Naive B cell (primary cell): ENCODE data around the gene LRIT1. TPM values are rescaled to one million over a fixed set of nuclear protein-coding genes. Genes with fewer than 3 reads are reported as not detected.

Experiments
- ATAC-seq, 2 donors: fragments of 150-1000 bp; cut with Tn5 transposase; 2 replicates each; pipeline ENCODE4 v1.10.0; 2021; ENCODE audit warnings: low read depth in 2 of 2, mild to moderate bottlenecking in 2 of 2, moderate library complexity in 2 of 2
- DNase-seq: peaks from one replicate; pipeline ENCODE4 v3.0.0; 2022
- H3K27ac Mint-ChIP-seq, 6 donors: one replicate each; pipeline ENCODE4 v1.8.0; 2020 to 2022; ENCODE audit warnings: mild to moderate bottlenecking in 6 of 6, mixed read lengths in 6 of 6, moderate library complexity in 5 of 6, inconsistent platforms in 2 of 6
- H3K27me3 Mint-ChIP-seq, 3 donors: one replicate each; pipeline ENCODE4 v1.8.0; 2021 to 2022; ENCODE audit warnings: mixed read lengths in 3 of 3, mild to moderate bottlenecking in 1 of 3
- H3K36me3 Mint-ChIP-seq, 2 donors: one replicate each; pipeline ENCODE4 v1.8.0; 2020 to 2022; ENCODE audit warnings: mixed read lengths in 2 of 2, inconsistent platforms in 1 of 2, mild to moderate bottlenecking in 1 of 2
- H3K4me1 Mint-ChIP-seq, 3 donors: one replicate each; pipeline ENCODE4 v1.8.0; 2020 to 2022; ENCODE audit warnings: mixed read lengths in 3 of 3, inconsistent platforms in 1 of 3, mild to moderate bottlenecking in 1 of 3, moderate library complexity in 1 of 3
- H3K4me3 Mint-ChIP-seq, 8 donors: one replicate each; pipeline ENCODE4 v1.8.0; 2020 to 2022; ENCODE audit warnings: mild to moderate bottlenecking in 8 of 8, mixed read lengths in 8 of 8, moderate library complexity in 8 of 8, inconsistent platforms in 2 of 8
- H3K9me3 Mint-ChIP-seq, 7 donors: one replicate each; pipeline ENCODE4 v1.8.0; 2020 to 2022; ENCODE audit warnings: mixed read lengths in 7 of 7, mild to moderate bottlenecking in 5 of 7, inconsistent platforms in 2 of 7, moderate library complexity in 1 of 7
- polyA plus RNA-seq, 6 donors: library from polyadenylated mRNA; unstranded; fragments of 300-500 nt; fragmentation: Illumina TruSeq; gene quantifications; one replicate each; pipeline ENCODE4 v1.2.3, GENCODE V29; 2021; ENCODE audit warnings: low read depth in 6 of 6

The LRIT1 gene
- polyA plus RNA-seq, 6 donors from 2014 or later, result not detected

DNA sequence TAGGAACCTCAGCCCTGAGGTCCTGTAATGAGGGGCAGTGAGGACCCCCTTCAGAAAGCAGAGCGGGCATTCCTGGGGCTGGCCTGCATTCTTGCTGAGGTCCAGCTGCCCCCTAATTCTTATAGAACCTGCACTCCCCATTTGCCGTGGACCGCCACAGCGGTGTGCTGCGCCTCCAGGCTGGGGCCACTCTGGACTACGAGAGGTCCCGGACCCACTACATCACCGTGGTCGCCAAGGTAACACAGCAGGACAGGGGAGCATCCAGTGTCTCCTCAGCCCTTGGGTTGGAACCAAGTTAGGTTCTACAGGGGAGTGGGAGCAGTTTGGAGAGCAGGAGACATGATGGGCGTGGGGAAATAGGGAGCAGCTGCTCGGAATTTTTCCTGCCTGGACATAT lies 39.7 kb downstream of the LRIT1 start:
- H3K27me3 Mint-ChIP-seq, result peaks cover 27 to 41% (median 30%) of the 10 kb centered on the region in 3 donors

DNA sequence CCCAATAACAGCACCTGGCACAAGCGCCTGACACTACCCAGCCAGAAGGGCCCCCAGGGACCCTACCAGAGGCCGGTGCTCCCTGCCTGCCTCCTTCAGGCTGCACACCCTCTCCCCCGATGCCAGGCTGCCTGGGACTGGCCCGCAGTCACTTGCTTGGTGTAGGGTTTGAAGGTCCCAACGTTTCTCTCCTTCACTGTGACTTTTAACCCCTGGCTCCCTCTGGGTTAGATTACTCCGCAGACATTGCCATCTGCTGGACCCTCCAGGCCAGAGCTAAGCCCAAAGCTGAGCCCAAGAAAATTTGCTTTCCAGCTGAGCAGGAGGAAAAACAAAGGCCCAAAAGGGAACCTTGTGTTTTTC lies 40.1 kb downstream of the LRIT1 start:
- Mint-ChIP-seq H3K4me3 (no peak overlapping the region), H3K36me3 (no peaks in the 10 kb centered on the region), H3K4me1 (no peaks in the 10 kb centered on the region), H3K9me3 (no peaks in the 10 kb centered on the region), H3K27me3 (peaks cover 30 to 44% (median 30%) of the 10 kb centered on the region in 3 donors), H3K27ac (no peak overlapping the region)
- ATAC-seq, result peak in 1 of 2 donors; percentile 23
- no peak for DNase-seq

More for the DNA sequence above, 39.7 kb downstream of the LRIT1 start:
- H3K4me1 Mint-ChIP-seq, result no peaks in the 10 kb centered on the region
- H3K27ac Mint-ChIP-seq, result no peak overlapping the region
- no peaks in the 10 kb centered on the region for H3K36me3 Mint-ChIP-seq
- DNase-seq (no peak), ATAC-seq (no peak)
- no peaks in the 10 kb centered on the region for H3K9me3 Mint-ChIP-seq
- H3K4me3 Mint-ChIP-seq, result no peak overlapping the region

DNA sequence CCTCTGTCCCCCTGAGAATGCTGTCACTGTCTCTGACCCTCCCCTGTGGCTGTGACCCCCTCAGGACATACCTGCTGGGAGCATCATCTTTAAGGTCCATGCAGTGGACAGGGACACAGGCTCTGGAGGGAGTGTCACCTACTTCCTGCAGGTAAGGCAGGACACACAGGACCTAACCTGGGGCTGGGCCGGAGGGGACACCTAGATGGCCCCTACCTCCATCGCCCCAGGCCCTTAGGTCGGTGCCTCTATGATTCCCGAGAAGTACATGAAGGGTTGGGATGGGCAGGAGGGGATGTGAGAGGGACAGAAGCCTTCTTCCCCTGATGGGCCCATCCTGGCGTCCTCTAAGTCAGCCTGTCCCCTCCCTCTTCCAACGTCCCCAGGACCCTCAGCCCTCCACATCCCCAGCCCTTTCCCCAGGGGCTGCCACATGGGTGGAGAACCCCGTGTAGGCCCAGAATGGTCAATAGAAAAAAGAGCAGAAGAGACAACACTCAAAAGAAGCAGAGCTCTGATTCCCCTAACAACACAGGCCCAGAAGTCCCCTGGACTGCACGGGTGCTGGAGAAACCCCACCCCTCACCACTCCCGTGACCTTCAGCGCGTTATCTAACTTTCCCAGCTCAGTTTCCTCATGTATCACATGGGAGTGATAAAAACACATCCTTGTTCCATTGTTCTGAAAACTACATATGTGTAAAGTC lies 40.7 kb downstream of the LRIT1 start:
- Mint-ChIP-seq H3K27ac (peak overlapping the region in 1 of 6 donors; percentile 54), H3K4me3 (no peak overlapping the region), H3K27me3 (peaks cover 30 to 47% (median 32%) of the 10 kb centered on the region in 3 donors), H3K9me3 (no peaks in the 10 kb centered on the region), H3K36me3 (no peaks in the 10 kb centered on the region), H3K4me1 (peaks cover 0 to 1% (median 0%) of the 10 kb centered on the region in 3 donors)
- no peak for ATAC-seq
- DNase-seq, result no peak

DNA sequence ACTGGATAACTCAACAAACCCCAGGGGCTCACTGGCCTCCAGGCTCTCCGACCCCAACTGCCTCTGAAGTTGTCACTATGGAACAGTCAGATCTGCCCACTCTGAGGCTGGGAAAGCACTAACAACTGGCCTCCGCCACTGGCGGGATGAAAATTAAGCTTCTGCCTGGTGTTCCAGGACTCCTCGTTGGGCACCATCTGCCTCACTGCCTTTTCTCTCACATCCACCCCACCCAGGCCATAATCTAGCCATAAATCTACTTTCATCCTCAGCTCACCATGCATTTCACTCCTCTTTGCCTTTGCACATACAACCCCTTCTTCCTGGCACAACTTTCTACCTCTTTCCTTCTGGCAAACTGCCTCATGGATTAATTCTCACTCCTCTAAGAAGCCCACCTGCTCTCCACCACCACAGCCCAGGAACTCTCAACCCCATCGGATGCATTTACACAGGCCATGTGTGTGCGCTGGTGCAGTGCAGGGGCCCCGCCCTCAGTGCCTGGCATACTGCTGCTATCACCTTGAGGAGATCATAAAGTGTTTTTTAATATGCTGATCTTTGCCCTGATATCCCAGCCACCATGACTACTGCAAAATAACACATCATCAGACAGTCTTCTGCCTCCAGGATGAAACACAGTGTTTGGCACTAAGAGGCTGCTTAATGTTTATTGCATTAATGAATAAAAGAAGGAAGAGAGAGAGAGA lies 43.0 kb downstream of the LRIT1 start:
- peaks cover 34 to 52% (median 37%) of the 10 kb centered on the region in 3 donors for H3K27me3 Mint-ChIP-seq
- H3K36me3 Mint-ChIP-seq, result no peaks in the 10 kb centered on the region
- no peak overlapping the region for H3K27ac Mint-ChIP-seq
- no peak for DNase-seq
- peaks cover 4 to 5% (median 5%) of the 10 kb centered on the region in 3 donors for H3K4me1 Mint-ChIP-seq
- H3K4me3 Mint-ChIP-seq, result peak overlapping the region in 1 of 8 donors; percentile 0
- no peaks in the 10 kb centered on the region for H3K9me3 Mint-ChIP-seq
- no peak for ATAC-seq

DNA sequence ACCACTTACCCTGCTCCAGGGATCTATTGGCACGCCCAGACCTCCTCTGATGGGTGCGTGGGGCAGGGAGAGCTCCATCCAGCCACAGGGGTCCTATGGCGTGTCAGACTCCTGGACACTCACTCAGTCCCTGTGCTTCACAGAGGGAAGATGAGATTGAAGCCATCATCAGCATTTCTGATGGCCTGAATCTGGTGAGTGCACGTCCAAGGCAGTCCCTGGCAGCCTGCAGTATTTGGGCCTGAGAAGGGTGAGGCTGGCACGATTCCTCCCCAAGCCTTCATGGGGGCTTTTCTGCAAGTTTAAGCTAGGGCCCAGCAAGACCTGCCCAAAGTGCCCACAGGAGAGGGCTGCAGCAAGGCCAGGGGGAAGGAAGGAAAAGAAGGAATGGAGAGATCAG lies 43.7 kb downstream of the LRIT1 start:
- no peak for ATAC-seq

DNA sequence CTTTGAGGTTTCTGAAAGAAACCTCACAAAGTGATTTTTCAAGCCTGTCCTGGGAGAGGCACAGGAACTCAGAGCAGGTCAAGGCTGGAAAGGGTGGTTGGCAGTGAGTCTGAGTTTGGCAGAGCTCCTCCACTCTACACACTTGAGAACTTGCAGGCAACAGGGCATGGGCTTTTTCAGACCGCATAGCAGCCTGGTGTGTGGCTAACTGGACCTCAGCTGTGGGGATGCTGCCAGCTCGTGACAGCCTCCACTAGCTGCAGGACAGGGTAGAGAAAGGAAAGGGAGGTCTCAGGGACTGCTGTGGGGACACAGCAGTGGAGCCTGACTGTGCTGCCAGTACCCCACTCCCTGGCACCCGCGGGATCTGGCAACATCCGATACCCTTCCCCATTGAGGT lies 44.4 kb downstream of the LRIT1 start:
- Mint-ChIP-seq H3K27me3 (peaks cover 45 to 66% (median 51%) of the 10 kb centered on the region in 3 donors), H3K4me3 (no peak overlapping the region), H3K36me3 (no peaks in the 10 kb centered on the region), H3K9me3 (no peaks in the 10 kb centered on the region), H3K4me1 (peaks cover 4 to 5% (median 5%) of the 10 kb centered on the region in 3 donors), H3K27ac (no peak overlapping the region)
- no peak for DNase-seq
- no peak for ATAC-seq

More for the DNA sequence above, 43.7 kb downstream of the LRIT1 start:
- no peaks in the 10 kb centered on the region for H3K36me3 Mint-ChIP-seq
- no peak for DNase-seq
- no peak overlapping the region for H3K4me3 Mint-ChIP-seq
- H3K27me3 Mint-ChIP-seq, result peaks cover 41 to 59% (median 44%) of the 10 kb centered on the region in 3 donors
- peaks cover 4 to 5% (median 5%) of the 10 kb centered on the region in 3 donors for H3K4me1 Mint-ChIP-seq
- H3K27ac Mint-ChIP-seq, result no peak overlapping the region
- no peaks in the 10 kb centered on the region for H3K9me3 Mint-ChIP-seq

DNA sequence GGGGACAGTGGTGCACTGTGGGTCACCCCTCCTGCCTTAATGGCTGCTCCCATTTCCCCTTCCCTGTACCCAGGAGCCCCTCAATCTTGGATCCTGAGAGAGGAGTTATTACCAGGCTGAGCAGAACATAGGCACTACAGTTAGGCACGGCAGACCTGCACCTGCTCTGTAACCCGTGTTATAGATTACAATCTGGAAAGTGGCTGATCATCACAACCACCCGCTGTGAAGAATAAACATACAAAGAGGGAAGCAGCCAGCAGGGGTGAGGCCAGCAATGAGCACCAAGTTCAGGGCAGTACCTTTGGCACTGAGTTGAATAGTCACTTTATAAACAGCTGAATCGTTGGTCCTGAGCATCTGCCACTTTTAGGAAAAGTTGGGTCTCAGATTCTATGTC lies 45.3 kb downstream of the LRIT1 start:
- Mint-ChIP-seq H3K36me3 (no peaks in the 10 kb centered on the region), H3K4me1 (peaks cover 4 to 5% (median 5%) of the 10 kb centered on the region in 3 donors), H3K27me3 (peaks cover 52 to 73% (median 60%) of the 10 kb centered on the region in 3 donors), H3K9me3 (no peaks in the 10 kb centered on the region), H3K27ac (peak overlapping the region in 1 of 6 donors; percentile 44), H3K4me3 (peak overlapping the region in 4 of 8 donors; percentile 40 to 77 (median 70))
- no peak for DNase-seq
- ATAC-seq, result no peak

DNA sequence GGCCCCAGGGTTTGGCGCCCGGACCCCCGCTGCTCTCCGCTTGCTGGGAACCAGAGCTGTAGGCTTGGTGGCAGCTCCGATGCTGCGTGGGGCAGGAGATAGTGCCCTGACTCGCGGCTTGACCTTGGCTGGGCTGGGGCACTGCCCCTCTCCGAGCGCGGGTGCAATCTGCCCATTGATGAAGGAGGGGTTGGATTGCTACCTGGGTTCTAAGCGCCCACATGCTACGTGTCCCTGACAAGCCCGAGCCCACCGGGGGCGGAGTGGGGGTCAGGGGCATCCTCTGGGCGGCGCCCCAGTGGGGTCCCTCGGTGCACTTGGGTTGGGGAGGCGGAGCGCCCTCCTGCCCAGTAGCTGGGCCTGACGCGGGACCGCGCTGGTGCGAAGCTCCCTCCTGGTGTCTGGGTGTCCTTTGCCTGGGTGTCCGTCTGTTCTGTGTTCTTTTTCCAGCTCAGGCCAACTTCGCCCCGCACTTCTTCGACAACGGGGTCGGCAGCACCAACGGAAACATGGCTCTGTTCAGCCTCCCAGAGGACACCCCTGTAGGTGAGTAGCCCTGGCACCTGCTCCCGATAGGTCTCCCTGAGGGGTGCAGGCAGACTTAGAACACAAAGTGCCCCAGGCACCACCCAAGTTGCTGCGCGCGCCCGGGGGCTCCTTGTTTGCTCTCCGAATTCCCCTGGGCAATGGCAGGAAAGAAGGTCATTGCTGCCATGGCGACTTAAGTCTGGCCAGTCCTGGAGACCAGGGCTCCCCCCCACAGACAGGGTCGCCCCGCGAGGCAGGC lies 46.1 kb downstream of the LRIT1 start:
- Mint-ChIP-seq H3K27me3 (peaks cover 53 to 67% (median 65%) of the 10 kb centered on the region in 3 donors), H3K4me3 (peak overlapping the region in 7 of 8 donors; percentile 25 to 77 (median 61)), H3K36me3 (no peaks in the 10 kb centered on the region), H3K9me3 (no peaks in the 10 kb centered on the region), H3K27ac (peak overlapping the region in 1 of 6 donors; percentile 27), H3K4me1 (peaks cover 4 to 5% (median 5%) of the 10 kb centered on the region in 3 donors)
- no peak for ATAC-seq
- DNase-seq, result no peak

DNA sequence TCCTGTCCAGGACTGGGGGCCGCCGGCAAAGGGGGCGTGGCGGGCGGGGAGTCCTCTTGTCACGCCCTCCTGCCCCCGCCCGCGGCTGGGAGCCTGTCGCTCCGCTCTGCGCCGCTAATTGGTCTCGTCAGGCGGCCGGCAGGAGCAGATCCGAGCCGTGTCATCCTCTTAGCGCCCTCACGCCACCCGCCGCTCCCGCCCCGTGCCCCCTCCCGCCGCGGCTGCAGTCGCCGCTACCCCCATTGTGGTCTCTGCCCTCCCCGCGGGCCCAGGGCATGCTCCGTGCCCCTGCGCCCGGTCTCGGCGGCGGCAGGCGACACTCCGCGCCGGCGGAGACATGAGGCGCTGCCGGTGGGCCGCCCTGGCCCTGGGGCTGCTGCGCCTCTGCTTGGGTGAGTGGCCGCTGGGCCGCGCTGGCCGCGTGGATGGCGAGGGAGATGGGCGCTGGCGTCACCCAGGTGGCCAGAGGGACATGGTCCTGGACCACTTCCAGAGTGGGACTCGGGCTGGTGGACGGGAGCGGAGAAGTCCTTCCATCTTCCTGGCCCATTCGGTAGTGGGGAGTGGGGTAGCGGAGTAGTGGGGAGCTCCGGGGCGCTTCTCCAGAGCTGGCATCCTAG lies 46.8 kb downstream of the LRIT1 start, which contains the start of gene CDHR1:
Gene CDHR1 (plus strand): TSS at position 114 of the 620 bp plus-strand sequence. CDS start 224 bp downstream, at position 338.
- DNase-seq (peak; percentile 20), ATAC-seq (peak; percentile 50 to 73)
- Mint-ChIP-seq H3K4me1 (peaks cover 4 to 5% (median 5%) of the 10 kb centered on the region in 3 donors), H3K36me3 (no peaks in the 10 kb centered on the region), H3K4me3 (peak within 1 kb of the TSS; percentile 25 to 82 (median 70)), H3K27ac (no peak within 1 kb of the TSS), H3K9me3 (no peaks in the 10 kb centered on the region), H3K27me3 (peaks cover 53 to 65% (median 65%) of the 10 kb centered on the region in 3 donors)

DNA sequence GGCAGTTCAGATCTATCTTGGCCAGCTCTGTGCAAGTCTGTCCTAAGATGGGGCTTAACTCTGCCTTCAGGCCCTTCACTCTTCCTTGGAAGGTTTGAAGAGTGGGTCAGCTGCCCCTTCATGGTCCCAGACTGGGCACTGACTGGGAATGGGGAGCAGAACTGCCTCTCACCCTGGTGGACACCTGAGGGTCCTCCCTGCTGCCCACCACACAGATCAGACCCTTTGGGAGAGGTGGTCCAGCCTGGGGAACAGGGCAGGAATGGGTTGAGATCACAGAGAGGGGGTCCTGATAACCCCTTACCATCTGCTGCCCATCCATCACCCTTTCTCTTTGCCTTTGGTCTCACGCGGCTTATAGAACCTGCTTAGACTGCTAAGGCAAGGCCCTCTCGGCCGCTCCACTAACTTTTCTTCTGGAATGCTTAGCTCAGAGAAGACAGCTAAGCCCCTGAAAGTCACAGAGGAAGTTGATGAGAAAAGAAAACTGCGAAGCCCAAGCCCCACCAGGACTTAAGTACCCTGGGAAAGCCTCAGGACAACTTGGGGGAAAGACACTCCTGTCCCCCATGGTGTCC lies 47.4 kb downstream of the LRIT1 start:
- no peaks in the 10 kb centered on the region for H3K36me3 Mint-ChIP-seq
- H3K9me3 Mint-ChIP-seq, result no peaks in the 10 kb centered on the region
- H3K27ac Mint-ChIP-seq, result no peak overlapping the region
- H3K27me3 Mint-ChIP-seq, result peaks cover 49 to 65% (median 65%) of the 10 kb centered on the region in 3 donors
- peak overlapping the region in 6 of 8 donors; percentile 50 to 82 (median 69) for H3K4me3 Mint-ChIP-seq
- peaks cover 4 to 5% (median 5%) of the 10 kb centered on the region in 3 donors for H3K4me1 Mint-ChIP-seq
- no peak for DNase-seq
- ATAC-seq, result no peak

DNA sequence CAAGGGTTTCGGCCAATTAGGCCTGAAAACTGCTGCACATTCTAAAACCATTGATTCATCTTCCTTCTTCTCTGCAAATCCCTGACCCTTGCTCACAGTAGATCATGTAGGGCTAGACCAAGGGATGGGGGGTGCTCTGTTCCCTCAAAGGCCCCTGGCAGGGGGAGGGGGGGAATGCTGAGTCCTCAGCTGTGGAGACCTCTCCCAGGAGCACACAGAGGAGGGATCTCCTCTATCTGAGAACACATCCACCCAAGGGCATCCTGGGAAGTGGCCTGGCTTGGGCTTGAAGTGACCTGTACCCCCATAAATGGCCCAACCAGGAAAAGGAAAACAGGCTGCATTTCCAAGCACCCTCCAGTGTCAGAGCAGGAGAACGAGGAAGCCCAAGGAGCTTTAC lies 48.0 kb downstream of the LRIT1 start:
- peaks cover 4 to 5% (median 5%) of the 10 kb centered on the region in 3 donors for H3K4me1 Mint-ChIP-seq

DNA sequence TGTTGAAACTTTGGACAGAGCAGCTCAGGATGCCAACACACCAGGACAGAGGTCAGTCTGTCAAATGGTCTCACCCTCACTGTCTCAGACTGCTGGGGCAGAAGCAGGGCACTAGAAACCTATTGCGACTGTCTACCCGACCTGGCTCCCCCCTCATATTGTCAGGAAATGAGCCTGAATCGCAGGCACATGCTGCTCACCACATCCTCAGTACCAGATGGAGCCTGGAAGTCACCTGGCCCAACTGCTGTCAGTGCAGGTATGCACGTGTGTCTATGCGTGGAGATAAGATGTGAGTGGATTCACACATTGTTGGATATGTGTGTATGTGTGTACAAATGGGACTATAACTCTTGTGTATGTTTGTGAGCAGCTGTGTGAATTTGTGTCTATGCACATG lies 50.2 kb downstream of the LRIT1 start:
- Mint-ChIP-seq H3K27me3 (peaks cover 28 to 41% (median 40%) of the 10 kb centered on the region in 3 donors), H3K36me3 (no peaks in the 10 kb centered on the region), H3K4me3 (no peak overlapping the region), H3K4me1 (peaks cover 4 to 5% (median 5%) of the 10 kb centered on the region in 3 donors), H3K9me3 (no peaks in the 10 kb centered on the region), H3K27ac (no peak overlapping the region)
- DNase-seq, result no peak
- ATAC-seq, result no peak

More for the DNA sequence above, 48.0 kb downstream of the LRIT1 start:
- H3K27ac Mint-ChIP-seq, result no peak overlapping the region
- peaks cover 46 to 62% (median 60%) of the 10 kb centered on the region in 3 donors for H3K27me3 Mint-ChIP-seq
- ATAC-seq, result no peak
- peak overlapping the region in 3 of 8 donors; percentile 6 to 74 (median 64) for H3K4me3 Mint-ChIP-seq
- H3K36me3 Mint-ChIP-seq, result no peaks in the 10 kb centered on the region
- DNase-seq, result no peak
- no peaks in the 10 kb centered on the region for H3K9me3 Mint-ChIP-seq
